Pons (tissue), 1 donor: ENCODE results near the gene SP1.
"Not testable (repeated sequence)": the region's sequence is repeated elsewhere in the genome, so short reads cannot be mapped to it uniquely, and the experiment has no call there.

Experiments used
- DNase-seq: peaks from one replicate; pipeline ENCODE4 v3.0.0-alpha.2; 2016; ENCODE audit warnings: low spot score

The SP1 gene

DNA sequence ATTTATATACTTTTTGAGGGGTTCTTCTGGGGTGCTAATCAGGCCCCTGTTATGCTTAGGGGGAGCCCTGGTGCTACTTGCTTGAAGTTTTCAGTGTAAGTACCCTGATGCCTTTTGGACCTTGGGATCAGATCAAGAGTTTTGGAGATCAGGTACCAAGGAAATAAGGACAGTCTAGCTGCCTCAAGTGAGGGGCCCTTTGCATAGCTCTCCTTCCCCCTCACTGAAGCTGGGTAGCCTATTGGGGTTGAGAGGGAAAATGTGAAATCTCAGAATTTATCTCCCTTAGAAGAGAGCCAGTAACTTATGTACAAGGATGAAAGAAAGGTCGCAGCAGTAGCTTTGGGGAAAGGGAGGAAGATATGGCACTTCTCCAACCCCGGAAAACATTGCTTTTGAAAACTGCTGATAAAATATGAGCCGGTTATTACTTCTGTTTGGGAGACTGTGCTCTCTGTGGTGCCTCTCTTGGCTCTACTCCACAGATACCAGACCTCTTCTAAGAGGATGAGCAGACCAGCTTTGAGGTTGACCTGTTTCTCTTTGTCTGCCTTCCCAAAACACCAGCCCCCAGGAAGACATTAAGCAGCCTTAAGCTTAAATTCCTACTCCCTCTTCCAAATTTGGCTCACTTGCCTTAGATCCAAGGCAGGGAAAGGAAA lies 34.9 kb downstream of the SP1 start:
- DNase-seq: no peak

GRCh38 chr12:53415752-53416389 lies 35.9 kb downstream of the SP1 start:
- not testable (repeated sequence) for DNase-seq

DNA sequence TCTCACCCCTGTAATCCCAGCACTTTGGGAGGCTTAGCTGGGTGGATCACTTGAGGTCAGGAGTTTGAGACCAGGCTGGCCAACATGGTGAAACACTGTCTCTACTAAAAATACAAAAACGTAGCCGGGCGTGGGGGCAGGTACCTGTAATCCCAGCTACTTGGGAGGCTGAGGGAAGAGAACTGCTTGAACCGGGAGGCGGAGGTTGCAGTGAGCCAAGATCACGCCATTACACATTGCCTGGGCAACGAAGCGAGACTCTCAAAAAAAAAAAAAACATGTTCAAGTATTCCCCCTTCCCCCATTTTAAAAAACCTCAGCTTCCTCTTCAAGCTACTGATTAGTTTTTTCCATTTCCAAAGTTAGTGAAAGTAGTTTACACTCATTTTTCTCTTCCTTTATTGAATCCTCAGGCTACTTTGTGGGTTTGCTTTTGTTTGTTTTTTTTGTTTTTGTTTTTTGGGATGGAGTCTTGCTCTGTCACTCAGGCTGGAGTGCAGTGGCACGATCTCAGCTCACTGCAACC lies 37.4 kb downstream of the SP1 start:
- DNase-seq: peak; percentile 27

DNA sequence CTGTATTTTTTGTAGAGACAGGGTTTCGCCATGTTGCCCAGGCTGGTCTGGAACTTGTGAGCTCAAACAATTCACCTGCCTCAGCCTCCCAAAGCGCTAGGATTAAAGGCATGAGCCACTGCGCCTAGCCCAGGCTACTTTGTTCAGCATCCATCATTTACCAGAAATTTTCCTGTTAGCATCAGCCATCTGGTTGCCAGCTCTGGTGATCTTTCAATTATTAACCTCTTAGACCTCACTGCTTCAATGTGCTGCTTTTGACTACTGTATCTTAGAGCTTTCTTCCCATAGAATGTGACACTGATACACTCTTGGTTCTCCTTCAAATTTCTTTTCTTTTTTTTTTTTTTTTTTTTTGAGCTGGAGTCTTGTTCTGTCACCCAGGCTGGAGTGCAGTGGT lies 38.2 kb downstream of the SP1 start:
- DNase-seq: no peak

DNA sequence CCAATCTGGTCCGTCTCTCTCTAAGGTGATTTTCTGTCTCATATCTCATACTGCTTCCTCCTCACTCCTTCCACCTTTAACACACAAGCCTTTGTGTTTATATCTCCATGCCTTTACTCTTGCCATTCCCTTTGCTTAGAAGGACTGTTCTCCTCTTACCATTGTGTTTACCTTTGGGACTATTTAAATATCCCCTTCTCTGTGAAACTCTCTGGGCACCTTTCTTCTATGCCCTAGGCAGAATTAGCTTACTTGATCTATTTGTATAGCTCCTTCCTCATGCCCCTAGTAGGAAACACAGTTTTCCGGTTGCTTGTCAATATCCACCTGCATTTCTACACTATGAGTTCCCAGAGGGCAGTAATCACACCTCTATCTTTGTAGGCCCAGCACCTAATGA lies 39.8 kb downstream of the SP1 start:
- DNase-seq: no peak

DNA sequence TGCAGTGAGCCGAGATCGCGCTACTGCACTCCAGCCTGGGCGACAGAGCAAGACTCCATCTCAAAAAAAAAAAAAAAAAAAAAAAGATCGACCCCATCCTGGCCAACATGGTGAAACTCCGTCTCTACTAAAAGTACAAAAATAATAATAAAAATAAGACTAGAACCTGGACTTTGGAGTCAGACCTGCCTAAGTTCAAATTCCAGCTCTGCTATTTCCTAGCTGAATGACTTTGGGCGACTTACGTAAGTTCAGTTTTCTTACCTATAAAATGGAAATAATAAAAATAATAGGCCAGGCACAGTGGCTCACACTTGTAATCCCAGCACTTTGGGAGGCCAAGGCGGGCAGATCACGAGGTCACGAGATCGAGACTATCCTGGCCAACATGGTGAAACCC lies 42.3 kb downstream of the SP1 start:
- DNase-seq: not testable (repeated sequence)

DNA sequence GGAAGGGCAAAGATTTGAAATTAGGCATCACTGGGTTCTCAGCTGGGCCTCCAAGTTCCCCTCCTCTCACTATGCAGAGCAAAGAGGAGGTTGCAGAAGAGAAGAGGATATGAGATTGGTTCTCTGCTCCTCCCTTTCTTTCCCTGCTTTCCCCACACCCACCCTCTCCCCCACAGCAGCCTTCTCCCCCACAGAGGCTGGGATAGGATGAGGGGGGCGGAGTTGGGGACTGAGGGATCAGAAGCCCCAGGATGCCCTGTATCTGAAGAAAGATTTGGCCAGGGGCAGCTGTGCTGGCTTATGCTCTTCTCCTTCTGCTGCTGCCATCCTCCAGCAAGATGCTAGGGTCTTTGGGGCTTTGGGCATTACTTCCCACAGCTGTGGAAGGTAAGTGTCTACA lies 43.6 kb downstream of the SP1 start, which contains the start of gene AMHR2:
AMHR2 (plus strand) TSS at position 259 of the 400 bp plus-strand sequence; CDS start at position 339, 80 bp downstream.
- DNase-seq: no peak

GRCh38 chr12:53424626-53425514 lies 44.9 kb downstream of the SP1 start:
- no peak for DNase-seq

DNA sequence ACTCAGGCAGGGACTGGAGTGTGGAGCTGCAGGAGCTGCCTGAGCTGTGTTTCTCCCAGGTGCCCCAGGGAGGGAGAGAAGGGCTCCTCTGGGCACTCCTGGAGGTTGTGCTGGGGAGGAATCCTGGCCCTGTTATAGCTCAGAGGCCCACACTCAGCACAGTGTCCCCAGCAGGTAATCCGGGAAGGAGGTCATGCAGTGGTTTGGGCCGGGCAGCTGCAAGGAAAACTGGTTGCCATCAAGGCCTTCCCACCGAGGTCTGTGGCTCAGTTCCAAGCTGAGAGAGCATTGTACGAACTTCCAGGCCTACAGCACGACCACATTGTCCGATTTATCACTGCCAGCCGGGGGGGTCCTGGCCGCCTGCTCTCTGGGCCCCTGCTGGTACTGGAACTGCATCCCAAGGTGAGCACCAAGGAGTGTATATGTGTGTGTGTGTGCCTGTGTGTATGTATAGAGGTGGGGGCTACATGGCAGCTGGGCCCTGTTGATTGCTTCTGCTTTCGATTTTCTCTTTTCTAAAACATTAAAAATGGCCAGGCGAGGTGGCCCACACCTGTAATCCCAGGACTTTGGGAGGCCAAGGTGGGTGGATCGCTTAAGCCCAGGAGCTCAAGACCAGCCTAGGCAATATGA lies 45.7 kb downstream of the SP1 start:
- DNase-seq: no peak

- DNase-seq: no peak
Measured at GRCh38 chr12:53427905-53428594, 48.1 kb downstream of the SP1 start.

DNA sequence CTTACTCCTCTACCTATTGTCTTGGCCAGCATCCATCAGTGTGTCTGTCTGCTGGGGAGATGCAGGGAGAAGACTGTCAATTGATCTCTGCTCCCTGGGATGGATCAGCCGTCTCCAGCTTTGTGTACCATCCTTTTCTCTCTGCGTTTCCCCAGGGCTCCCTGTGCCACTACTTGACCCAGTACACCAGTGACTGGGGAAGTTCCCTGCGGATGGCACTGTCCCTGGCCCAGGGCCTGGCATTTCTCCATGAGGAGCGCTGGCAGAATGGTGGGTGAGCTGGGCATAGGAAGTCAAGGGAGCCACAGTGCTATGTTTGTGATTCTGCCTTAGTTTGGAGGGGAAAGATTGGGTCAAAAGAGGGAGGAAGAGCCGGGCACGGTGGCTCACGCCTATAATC lies 48.8 kb downstream of the SP1 start:
- no peak for DNase-seq

DNA sequence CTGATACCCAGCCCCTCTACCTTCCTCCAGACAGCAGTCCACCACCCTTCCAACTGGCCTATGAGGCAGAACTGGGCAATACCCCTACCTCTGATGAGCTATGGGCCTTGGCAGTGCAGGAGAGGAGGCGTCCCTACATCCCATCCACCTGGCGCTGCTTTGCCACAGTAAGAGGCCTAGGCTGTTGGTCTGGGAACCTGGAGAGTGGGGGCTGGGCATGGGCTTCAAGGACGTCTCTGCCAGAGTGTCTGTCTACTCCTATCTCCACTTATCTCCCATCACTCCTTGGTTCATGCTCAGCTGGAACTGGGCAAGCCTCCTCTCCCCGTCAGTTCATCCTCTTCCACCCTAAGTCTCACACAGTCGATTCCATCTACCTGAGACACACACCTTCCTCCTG lies 50.1 kb downstream of the SP1 start:
- DNase-seq: no peak

DNA sequence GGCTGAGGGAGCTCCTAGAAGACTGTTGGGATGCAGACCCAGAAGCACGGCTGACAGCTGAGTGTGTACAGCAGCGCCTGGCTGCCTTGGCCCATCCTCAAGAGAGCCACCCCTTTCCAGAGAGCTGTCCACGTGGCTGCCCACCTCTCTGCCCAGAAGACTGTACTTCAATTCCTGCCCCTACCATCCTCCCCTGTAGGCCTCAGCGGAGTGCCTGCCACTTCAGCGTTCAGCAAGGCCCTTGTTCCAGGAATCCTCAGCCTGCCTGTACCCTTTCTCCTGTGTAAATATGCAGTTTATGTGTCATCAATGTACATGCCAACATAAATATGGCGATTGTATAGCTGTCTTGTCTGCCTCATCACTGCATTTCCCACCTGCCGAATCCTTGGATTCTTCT lies 51.2 kb downstream of the SP1 start:
- DNase-seq: no peak

DNA sequence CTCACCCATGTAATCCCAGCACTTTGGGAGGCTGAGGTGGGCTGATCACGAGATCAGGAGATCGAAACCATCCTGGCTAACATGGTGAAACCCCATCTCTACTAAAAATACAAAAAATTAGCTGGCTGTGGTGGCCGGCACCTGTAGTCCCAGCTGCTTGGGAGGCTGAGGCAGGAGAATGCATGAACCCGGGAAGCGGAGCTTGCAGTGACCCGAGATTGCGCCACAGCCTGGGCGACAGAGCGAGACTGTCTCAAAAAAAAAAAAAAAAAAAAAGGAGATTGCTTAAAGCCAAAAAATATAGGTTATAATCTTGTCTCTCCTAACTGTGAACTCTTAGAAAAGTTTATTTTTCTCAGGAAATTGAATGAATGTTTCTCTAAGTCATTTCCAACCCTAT lies 55.4 kb downstream of the SP1 start:
- DNase-seq: not testable (repeated sequence)

- not testable (repeated sequence) for DNase-seq
Measured at GRCh38 chr12:53439582-53439981, 59.6 kb downstream of the SP1 start.

- DNase-seq: peak; percentile 100
Measured at GRCh38 chr12:53441040-53441833, 61.3 kb downstream of the SP1 start, which contains the start of gene PRR13. PRR13 (plus strand) TSS chr12:53441734; CDS start chr12:53442715, 981 bp downstream.

- DNase-seq: no peak
Measured at GRCh38 chr12:53443955-53444354, 64.0 kb downstream of the SP1 start.

GRCh38 chr12:53444593-53445325 lies 64.8 kb downstream of the SP1 start:
- not testable (repeated sequence) for DNase-seq

DNA sequence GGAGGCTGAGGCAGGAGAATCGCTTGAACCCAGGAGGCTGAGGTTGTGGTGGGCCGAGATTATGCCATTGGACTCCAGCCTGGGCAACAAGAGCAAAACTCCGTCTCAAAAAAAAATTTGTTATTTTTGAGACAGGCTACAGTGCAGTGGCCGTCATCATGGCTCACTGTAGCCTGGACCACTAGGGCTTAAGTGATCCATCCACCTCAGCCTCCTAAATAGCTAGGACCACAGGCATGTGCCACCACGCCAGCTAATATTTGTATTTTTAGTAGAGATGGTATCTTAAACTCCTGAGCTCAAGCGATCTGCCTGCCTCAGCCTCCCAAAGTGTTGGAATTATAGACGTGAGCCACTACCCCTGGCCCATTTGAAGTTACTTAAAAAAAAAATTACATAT lies 71.0 kb downstream of the SP1 start:
- DNase-seq: no peak

DNA sequence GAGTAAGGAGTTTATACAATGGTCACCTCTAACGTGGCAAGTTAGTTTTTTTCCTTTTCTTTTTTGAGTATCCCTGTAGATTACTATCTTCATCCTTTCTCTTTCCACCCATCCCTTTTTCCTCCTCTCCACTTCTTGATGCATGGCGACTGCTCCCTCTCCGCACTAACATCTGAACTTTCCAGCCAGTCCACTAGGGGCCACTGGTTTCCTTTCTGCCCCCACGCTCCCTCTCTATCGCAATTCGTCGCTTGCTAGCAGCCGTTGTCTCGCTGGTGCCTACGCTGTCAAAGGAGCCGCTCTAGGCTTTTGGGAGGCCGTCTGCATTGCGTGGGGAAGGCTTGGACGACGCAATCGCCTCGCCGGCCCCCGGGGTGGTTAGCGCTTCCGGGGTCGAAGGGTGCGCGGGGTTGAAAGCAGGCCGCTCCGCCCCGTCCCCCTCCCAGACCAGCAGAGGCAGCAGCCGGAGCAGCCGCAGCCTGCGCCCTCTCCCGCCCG lies 71.7 kb downstream of the SP1 start, which contains the start of gene PCBP2:
PCBP2 (plus strand) TSS at position 442 of the 498 bp plus-strand sequence. CDS start 2,699 bp downstream, outside the sequence.
- peak; percentile 100 for DNase-seq
